ENCODE data around the gene PTPN14.
"Not testable (repeated sequence)": the region's sequence is repeated elsewhere in the genome, so short reads cannot be mapped to it uniquely, and the experiment has no call there.

PTPN14 gene

DNA sequence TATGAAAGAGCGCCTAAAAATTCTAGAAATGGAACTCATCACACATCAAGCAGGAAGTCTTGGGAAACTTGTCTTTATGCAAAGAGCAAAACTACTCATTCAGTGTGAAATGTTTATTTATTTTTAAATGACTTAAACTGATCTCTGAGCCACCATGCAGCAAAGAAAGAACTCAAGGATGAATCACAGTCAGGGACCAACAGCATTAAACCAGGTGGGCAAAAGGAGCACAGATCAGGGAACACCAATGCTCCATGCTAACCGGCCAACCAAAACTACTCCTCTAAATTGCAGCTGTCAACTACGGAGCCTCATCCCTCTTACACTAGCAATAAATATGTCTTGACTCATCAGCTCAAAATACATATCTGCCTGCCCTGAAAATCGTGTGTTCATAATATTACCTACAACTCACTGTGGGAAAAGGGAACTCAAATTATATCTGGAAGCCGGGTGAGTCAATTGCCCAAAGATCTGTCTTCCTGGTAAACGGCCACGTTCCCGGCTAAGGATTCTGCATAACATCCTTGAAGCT lies 129.2 kb downstream of the PTPN14 start:
- no peak for DNase-seq

DNA sequence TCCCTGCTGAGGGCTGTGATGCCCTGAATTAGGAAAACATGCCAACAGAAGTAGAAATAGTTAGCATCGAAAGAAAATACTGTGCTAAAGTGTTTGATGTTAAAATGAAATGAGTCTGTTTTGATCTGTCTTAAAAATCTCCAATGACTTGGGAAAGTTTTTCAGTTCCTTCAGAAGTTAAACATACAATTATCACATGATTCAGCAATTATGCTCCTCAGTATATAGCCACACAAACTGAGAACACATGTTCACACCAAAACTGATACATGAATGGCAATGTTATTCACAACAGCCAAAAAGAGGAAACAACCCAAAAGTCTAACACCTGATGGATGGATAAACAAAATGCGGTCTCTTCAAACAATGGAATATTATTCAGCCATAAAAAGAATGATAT lies 130.6 kb downstream of the PTPN14 start:
- no peak for DNase-seq

DNA sequence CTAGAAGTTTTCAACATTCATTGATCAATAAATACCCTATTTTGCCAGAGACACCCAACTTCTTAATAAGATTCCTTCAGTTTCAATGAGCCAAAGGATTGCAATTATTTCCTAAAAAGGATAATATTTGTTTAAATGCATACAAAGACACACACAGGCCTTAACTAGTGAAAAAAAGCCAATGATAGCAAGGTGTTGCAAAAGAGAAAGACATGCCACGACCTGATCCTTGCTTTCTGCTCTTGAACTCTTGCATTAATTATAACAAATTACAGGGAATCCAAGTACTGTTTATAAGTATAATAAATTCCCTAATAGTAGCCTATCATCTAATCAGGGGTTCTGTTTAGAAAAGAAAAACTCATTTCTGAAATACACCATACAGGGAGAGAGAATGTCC lies 131.1 kb downstream of the PTPN14 start:
- no peak for DNase-seq

DNA sequence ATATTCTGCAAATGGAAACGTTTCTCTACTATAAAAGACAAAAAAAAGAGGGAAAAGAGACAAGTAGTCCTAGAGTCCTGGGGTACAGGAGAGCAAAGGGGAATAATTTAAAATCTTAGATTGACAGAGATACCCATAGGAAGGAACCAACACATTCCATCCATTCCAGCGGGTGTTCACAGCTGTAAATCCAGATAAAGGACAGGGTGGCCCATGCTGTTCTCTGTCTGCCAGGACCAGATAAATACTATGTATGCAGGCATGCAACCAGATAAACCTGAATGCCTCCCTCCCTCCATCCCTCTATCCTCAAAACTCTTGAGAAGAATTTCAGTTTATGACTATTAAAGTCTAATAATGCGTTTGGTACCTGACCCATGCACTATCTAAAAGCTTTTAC lies 131.8 kb downstream of the PTPN14 start:
- no peak for DNase-seq

DNA sequence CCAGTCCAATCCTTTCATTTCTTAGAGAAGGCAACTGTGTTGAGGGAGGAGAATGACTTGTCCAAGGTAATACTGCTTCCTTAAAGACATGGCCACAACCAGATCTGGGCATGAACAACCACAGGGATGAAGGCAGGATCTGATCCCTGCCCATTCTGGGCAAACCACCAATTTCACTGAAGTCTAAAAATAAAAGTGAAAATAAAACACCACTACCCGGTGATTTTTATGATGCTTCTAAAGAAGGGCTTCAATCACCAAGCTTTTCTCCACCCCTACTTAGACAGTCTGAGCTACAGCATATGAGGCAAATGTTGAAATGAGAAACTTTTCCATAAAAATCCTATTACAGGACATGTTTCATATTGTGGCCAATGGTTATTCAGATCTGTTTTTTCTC lies 133.0 kb downstream of the PTPN14 start:
- no peak for DNase-seq

DNA sequence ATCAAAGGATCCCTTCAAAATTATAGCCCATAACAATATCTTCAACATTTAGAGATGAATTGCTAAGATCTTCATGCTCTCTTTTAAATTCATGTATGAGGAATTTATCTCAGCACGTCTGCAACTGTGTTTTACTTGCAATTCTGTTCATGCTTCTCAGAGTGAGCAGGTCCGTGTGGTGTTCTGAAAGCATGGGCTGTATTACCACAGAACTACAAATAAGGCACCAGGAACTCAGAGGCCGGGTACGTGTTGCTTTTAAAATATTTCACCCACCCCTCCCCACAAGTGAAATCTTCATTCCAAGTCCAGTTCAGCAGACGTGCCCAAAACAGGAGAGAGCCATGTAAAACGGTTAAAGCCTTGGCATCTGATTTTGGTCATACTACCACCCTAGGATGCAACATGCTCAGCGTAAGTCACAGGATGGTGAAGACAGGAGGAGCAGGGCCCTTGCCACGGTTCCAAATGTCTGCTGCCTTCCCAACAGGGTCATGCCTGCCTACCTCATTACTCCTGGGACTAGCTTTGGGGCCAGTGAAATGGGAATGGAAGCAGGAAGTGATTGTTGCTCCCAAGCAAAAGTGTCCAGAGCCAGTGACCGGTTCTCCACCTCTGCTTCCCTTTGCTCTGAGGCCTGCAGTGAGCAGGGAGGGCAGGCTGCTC lies 133.7 kb downstream of the PTPN14 start:
- DNase-seq, result no peak

DNA sequence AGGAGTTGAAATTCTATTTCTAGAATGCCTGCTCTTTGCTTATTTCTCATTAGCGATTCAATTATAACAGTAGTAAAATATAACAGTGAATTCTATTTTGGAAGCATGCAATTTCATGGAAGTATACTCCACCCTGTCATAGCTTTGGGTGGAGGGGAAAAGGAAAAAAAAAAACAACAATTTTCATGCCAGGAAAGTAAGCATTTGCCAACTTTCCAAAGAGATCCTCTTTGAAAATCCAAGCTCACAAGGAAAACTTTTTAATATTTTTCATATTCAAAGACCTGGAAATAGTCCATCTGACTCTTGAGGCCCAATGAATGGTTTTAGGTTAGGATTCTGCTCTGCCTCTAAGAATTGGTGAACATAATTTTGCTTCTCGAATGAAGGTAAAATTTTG lies 134.5 kb downstream of the PTPN14 start:
- no peak for DNase-seq

DNA sequence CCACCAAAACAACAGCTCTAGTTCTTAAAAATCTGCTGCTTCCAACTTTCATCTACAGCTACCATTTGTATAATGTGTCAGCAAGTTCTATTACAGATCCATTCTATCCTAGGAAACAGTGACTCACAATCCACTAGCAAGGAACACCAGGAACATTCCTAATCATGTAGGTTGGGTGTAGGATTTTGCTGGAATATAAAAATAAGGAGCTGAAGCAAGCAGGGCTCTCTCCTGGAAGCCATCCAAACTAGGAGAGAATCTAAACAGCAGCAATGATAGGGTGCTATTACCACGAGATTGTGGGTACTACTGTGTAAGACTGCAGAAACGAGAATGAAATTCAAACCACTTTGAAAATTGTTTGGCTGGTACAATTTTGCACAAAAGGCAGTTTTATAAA lies 135.0 kb downstream of the PTPN14 start:
- no peak for DNase-seq

DNA sequence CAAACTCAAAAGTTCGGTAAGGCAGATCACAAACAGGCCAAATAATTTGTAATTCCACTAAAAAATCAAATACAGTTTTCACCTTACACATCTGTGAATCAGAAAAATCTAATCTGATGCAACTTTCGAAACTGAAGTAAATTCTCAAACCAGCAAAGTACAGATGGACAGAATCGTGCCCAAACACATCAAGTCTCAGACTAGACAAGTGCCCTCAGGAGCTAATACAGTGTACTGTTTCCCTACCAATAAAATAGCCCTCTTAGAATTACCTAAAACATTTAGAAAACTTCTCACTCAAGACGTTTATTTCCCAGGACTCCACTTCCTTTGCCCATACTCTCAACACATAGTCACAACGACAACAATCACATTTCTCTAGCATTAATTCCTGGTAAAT lies 136.3 kb downstream of the PTPN14 start:
- no peak for DNase-seq

DNA sequence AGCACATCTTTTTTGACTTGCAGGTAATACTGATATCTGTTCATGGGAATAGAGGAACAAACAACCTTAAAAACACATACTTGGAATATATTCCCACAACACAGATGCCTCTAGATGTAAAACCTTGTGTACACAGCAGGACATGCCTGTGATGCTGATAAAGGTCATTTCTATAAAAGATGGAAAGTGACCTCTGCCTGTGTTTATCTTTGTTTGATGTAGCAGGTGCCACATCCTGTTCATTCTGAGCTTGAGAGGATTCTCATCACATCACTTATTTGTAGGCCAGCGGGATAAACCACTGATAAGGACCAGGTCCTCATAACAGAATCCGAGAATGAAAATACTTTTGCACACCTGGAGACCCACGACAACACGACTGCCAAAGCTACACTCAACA lies 136.7 kb downstream of the PTPN14 start:
- DNase-seq, result no peak

DNA sequence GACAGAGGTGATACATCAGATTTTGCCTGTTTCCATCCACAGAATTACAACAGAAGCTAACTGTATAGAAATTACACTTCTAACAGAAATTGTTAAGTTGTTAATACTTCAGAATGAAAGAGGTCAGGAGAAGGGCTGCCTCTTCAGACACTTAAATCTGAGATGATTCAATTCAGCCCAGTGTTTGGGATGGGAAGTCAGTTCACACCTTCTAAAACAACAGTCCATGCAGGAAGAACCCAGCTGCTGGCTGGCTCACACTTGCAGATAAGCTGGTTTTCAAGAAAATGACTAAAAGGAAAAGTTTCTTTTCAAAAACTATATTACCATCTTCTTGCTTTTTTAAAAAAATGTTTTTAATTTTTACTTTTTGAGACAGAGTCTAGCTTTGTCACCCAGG lies 138.1 kb downstream of the PTPN14 start:
- no peak for DNase-seq

DNA sequence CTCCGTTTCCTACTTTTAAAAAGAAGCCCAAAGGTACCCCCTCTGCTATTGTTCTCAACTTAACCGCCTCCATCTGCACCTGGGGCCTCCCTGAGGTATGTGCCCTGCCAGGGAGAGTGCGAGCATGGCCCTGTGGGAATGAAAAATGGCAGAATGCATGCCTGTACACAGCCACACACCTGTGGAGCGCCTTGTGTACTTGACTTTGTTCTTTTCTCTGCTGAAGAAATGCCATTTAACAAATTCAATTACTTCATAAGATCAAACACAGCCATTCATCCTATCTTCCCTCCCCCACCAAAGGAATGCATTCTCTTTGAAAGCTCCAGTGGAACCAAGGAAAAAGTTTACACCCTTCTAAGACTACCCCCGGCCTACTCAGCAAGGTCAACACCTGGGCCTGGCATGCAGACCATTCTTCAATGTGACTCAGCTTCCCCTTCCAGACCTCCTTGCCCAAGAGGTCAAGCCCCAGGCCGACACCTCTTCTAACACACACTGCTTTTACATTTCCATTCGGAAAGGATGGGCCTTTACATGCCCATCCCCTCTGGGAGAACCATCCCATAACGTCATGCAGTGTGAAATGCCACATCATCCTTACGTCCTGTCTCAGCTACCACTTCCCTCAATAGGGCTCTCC lies 146.7 kb downstream of the PTPN14 start:
- no peak for DNase-seq

DNA sequence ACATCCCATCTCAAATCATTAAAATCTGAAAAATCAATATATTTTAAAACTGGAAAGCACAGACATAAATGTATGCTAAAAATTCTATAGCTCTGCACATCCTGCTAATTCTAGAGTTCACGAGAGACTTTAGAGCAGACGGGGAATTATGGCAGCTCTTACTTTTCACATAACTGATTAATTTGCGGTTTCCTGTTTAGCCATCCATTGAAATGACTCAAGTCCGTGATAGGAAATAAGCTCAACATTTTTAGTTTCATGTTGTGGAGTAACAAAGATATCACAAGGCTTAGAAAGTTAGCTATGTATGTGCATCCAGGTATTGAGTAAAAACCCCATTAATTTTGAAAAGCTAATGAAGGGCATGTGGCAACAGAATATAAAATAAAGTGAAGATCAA lies 147.2 kb downstream of the PTPN14 start:
- DNase-seq, result no peak

DNA sequence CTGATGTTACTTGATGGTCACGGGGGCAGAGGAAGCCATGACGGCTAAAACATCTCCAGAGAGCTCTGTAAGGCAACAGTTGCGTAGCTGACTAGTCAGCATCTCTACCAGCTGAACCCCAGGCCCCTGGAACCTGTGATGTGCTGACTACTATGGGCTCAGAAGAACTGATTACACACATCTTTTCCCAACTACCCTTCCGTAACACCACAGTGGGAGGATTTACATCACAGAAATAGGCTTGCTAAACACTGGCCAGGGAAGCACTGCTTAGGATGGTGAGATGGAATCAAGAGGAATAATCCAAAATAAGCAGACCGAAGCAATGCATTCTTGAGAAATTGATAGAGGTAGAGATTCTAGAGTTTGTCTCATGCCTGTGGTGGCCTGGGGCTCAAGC lies 148.0 kb downstream of the PTPN14 start:
- no peak for DNase-seq

DNA sequence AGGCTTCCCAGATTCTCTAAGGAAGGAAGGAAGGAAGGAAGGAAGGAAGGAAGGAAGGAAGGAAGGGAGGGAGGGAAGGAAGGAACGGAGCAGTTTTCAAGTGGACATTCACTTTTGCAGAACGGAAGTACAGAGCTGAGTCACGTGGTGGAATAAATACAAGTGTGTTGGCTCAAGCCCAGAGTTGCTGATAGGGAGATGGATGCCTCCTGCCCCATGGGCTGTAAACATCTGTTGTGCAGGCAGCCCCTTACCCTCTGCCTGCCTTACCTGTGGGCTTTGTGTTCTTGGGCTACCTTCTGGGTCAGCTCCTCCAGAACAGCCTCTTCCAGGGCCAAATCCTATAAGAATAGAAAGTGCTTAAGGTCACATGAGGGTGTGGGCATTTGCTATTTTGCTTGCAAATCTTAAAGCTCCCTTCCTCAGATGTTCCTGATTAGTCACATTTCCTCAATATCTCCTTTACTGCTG lies 148.8 kb downstream of the PTPN14 start:
- DNase-seq, result no peak

DNA sequence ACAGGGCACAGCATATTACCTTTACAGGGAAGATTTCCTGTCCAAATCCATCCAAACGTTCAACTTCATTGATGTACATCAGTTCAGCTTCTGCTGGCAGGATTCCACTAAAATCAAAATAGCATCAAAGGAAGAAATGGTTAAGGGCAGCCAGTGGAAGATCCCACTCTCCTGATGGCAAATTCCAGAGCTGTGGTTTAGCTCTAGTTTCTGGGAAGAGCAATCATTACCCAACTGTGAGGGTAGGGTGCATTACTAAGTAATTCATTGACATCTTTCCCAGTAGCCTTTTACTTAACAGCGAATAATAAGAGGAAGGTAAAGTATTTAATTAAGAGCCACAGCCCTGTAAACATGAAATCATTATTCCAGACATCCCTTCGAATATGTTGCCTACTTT lies 149.7 kb downstream of the PTPN14 start:
- no peak for DNase-seq

DNA sequence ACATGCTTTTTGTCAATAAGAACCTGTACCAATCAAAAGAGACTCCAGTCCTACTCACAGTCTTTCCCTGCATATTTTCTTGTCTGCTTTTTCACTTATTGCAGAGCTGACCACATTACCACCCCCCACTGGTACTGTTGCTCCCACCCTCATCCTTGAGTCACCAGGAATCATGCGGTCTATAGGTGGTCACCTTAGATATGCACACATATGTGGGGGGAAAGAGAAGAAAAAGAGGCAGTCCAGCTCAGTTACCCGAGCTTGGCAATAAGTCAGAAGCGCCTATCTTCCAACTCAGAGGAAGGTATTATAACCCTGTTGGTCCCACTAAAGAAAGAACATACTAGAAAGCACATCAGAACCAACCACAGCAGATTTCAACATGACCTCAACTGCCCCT lies 151.3 kb downstream of the PTPN14 start:
- DNase-seq, result no peak

DNA sequence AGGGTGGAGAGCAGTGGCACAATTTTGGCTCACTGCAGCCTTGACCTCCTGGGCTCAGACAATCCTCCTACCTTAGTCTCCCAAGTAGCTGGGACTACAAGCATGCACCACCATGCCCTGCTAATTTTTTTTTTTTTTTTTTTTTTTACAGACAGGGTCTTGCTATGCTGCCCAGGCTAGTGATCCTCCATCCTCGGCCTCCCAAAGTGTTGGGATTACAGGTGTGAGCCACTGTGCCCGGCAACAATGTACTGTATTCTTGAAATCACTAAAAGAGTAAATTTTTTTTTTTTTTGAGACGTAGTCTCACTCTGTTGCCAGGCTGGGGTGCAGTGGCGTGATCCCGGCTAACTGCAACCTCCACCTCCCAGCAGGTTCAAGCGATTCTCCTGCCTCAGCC lies 152.9 kb downstream of the PTPN14 start:
- DNase-seq, result no peak

DNA sequence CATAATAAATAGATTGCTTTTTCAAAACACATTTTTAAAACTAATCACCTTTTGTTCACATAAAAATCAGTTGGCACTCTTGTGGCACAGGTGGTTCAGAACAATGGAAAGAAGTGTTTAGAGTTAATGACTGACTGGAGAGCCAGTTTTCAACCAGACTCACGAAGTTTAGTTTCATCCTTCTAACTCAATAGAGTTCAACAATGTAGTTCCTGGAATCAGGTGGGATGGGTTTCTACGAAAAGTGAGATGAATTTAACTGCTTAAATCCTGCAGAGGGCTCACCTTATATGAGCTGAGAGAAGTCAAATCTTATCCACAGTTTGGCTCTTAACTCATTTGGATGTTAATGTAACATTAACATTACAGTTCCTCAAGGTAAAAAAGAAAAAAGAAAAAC lies 153.9 kb downstream of the PTPN14 start:
- no peak for DNase-seq

DNA sequence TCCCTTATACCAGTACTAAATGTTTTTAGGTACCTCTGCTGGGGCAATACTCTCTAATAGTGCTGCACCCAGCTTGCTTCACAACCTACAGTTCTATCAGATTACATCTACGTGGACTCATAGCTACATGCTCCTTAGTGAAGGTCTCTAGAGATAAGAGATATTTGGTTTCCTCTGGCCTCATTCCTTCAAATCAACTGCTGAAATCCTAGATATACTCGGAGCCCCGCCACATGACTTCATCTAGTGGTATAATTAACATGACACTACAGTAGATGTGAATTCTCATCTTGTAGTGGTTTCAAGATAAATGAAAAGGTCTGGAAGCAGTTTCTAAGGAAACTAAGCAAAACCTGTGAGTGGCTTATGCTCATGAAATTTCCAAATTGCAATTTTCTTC lies 155.1 kb downstream of the PTPN14 start:
- no peak for DNase-seq

DNA sequence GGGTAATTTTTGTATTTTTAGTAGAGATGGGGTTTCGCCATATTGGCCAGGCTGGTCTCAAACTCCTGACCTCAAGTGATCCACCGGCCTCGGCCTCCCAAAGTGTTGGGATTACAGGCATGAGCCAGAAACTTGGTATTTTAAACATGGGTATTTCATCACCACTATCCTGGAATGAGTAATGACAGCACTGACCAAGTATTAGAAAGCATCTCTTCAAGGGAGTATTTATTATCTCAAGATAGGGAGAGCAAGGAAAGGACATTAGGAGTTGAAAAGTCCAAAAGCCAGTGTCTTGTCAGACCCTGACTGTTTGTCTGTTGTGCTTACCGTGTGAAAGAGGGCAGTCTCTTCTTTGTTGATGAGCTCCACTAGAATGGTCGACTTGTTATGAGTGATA lies 156.8 kb downstream of the PTPN14 start:
- not testable (repeated sequence) for DNase-seq

DNA sequence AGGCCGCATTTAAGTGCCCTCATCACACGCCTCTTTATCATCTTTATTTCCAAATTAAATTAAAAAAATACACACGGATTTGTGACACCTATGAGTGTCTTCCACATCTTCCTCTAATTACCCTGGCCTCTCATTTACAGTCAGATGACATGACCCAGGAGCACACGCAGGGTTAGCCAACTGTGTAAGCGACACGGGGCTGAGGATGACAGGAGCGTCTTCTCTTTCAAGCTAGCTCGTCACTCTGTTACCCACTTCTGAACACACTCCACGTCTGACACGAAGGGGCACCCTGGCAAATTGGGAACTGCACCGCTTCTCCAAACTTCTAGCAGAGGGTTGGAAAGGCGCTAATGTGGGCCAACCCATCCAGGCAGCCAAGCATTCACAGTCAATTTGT lies 158.3 kb downstream of the PTPN14 start:
- DNase-seq, result no peak

DNA sequence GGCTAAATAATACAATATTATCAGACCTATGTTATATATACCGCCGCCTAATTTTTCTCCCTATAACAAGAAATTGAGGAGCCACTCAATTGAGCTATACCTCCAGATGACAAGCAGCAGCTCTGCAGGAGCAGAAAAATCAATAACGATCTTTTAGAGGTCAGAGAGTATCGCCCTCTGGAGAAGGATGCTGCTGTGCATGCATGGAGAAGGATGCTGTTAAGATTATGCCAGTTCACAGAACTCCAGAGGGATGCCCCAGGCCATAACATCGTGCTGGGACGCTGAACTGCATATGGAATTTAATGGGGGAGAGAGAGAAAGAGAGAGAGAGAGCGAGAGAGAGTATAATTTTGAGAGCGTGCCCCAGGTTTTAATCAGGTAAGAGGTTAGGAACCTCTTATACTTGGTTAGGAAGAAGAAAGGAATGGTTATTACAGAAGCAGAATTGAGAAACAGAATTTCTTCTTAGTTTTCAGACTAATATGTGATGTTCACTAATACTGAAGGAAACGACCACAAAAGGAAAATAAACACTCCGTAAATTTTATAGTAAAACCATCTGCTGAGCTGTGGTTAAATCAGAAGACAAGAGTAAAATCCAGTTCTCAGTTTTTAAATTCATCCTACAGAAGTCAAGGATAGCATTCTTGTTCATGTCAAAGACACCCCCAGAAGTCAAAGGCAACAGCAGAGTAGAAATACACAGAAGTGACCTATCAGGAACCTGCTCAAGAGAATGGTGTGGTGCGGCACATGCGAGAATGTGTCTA lies 159.3 kb downstream of the PTPN14 start:
- no peak for DNase-seq

DNA sequence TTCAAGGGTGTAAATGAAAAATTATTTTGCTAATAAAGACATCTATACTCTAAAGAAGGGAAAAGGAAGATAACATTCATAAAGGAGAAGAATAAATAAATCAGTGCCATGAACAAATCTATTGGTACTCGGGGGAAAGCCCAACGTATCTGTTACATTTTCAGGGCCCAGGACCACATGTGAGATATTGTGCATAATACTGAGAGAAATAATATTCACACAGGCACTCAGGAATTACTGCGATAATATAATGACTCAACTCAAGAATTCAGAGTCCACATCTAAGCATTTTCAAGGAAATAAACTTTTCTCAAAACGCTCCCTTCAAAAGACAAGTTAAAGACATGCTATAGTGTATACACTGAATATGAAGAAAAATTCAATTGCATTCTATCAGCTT lies 161.7 kb downstream of the PTPN14 start:
- DNase-seq, result no peak
